NOMO-1 (cell line): ENCODE measurements around the gene TRPM1.

Source experiments
- DNase-seq, 2 experiments: peaks; one replicate each; lab custom pipeline; 2025; ENCODE audit not compliant: unreplicated experiment in 2 of 2; lab: John Stamatoyannopoulos, UW

Gene TRPM1

DNA sequence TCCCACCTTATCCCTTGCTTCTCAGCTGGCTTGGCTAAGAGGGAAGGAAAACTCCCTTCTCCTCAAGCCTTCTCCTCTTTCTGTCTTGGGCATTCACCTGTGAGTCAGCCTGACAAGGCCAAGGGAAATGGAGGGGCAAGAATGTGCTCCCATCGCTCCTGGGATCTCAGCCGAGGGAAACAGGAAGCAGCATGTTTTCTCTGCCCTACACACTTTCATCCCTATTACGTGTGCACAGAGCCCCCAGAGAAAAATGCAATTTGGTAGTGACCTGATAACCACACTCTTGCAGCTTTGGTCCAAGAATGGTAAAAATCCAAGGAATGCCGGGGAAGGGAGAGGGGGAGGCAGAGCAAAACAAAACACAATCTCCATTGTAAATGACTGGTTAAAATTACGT, 77.2 kb downstream of the TRPM1 start:
- no peak for DNase-seq

DNA sequence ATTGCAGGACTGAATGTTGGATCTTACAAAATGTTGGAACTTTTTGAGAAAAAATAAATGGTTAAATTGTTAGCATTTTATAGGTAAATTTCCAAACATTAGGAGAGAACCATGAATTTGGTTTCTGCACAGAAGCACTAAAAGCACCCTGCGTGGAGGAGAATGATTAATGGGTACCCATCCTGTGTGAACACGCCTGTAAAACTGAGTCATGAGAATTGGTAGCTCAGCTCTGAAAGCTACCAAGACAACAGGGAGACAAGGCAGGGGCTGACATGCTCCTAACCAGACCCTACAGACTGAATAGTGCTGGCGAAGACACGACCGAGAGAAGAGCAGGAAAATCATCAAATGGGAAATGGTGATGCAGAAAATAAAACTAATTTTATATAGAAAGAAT, 77.7 kb downstream of the TRPM1 start:
- DNase-seq, result no peak

DNA sequence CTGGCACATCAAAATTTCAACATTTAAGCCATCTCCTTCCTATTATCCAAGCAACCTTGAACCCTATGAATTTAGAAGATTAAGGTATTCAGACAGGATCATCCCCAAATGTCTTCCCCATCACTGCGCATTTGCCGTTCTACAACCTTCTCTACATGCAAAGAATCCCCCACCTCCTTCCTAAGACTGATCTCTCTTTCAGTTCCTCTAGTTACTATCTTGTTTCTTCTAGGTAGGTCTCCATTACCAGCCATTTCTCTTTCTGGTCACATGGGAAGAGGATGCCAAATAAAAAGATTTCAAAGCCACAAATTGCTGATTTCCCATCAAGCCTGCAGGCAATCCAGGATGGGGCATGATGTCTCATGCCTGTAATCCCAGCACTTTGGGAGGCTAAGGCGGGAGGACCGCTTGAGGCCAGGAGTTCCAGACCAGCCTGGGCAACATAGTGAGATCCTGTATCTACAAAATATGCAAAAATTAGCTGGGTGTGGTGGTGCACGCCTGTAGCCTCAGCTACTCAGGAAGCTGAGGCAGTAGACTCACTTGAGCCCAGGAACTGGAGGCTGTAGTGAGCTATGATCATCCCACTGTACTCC, 80.4 kb downstream of the TRPM1 start:
- DNase-seq, result no peak

- no peak for DNase-seq
Observed at GRCh38 chr15:31020542-31020941, 81.0 kb downstream of the TRPM1 start.

DNA sequence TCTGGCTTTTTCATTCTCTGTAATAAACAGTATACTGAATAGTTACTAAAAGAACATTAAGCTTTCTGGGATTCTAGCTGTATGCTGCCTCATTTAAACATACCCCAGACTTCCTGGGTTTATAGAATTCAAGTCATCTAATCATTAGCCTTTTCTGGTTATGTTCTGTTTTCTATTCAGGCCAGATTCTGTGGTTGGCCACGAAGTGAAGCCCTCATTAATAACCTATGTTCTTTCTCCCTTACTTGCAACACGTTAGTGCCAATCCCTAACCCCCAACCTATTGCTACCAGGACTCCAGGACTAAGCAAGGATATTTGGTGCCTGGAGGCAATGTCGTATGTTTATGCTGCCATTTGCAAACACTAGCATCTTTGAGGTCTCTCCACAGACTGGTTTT, 81.5 kb downstream of the TRPM1 start:
- no peak for DNase-seq

GRCh38 chr15:31017311-31017710, 84.2 kb downstream of the TRPM1 start:
- DNase-seq, result no peak

- no peak for DNase-seq
Observed at GRCh38 chr15:31016446-31016915, 85.0 kb downstream of the TRPM1 start.

- no peak for DNase-seq
Observed at GRCh38 chr15:31014608-31014925, 87.0 kb downstream of the TRPM1 start.

GRCh38 chr15:31013863-31014607, 87.5 kb downstream of the TRPM1 start:
- peak; percentile 54 to 82 for DNase-seq

DNA sequence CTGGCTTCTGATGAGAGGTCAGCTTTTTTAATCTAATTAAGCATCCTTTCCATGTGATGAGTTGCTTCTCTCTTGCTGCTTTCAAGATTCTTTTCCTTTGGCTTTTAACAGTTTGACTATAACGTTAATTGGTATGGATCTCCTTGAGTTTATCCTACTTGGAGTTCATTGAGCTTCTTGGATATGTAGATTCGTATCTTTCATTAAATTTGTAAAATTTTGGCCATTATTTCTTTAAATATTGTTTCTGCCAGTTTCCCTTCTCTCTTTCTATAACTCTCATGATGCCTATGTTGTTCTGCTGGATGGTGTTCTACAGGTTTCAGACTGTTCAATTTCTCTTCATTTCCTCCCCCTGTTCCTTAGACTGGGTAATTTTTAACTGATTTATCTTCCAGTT, 89.1 kb downstream of the TRPM1 start:
- DNase-seq, result no peak

- no peak for DNase-seq
Observed at GRCh38 chr15:31010036-31010435, 91.5 kb downstream of the TRPM1 start.

GRCh38 chr15:31005660-31006059, 95.9 kb downstream of the TRPM1 start:
- DNase-seq, result peak in 1 of 2 experiments; percentile 22

GRCh38 chr15:31004220-31004733, 97.2 kb downstream of the TRPM1 start:
- peak; percentile 97 to 98 for DNase-seq

DNA sequence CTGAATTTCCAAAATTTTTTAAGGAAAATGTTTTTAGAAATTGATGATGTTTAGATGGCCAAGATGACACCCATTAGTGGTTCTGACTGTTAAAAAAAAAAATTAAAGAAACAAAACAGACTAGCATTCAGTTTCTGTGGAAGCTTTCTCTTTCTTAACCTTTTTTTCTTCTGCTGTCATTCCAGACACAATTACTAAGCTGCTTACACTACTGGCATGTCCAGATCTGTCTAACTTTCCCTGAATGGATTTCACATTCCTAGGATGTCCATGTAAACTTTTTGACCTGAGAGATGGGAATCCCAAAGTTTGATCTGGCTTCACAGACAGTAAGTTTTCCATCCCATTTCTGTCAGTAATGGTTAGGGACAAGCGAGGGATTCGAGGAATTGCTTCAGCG, 99.8 kb downstream of the TRPM1 start:
- DNase-seq, result no peak

- DNase-seq, result no peak
Observed at GRCh38 chr15:30999729-31000128, 101.8 kb downstream of the TRPM1 start.

- DNase-seq, result no peak
Observed at GRCh38 chr15:30997270-30997669, 104.3 kb downstream of the TRPM1 start.

GRCh38 chr15:30992249-30992864, 109.2 kb downstream of the TRPM1 start:
- DNase-seq, result peak in 1 of 2 experiments; percentile 27

GRCh38 chr15:30991255-30992235, 110.0 kb downstream of the TRPM1 start, which contains the start of gene MTMR10:
Gene MTMR10, minus strand, starts transcription at chr15:30991628. Its CDS starts 122 bp downstream, at chr15:30991506.
- DNase-seq, result peak; percentile 67 to 88

GRCh38 chr15:30990446-30991254, 110.9 kb downstream of the TRPM1 start:
- peak; percentile 6 to 65 for DNase-seq

- peak; percentile 9 to 34 for DNase-seq
Observed at GRCh38 chr15:30990036-30990435, 111.5 kb downstream of the TRPM1 start.
